Measurements from ENCODE around the gene LHX8.

GRCh38 chr1:75170011-75170410 is 35.8 kb downstream of the LHX8 start:
- no peak for TF ChIP-seq POLR2A (IDR thresholded peaks at IDR 0.05)
- no peak for TF ChIP-seq CTCF (IDR thresholded peaks at IDR 0.05)

Data from lower leg skin (tissue), 3 donors.